HG03520 (cell line): ENCODE measurements around the gene NPR1.
"Not testable (repeated sequence)": the region's sequence is repeated elsewhere in the genome, so short reads cannot be mapped to it uniquely, and the experiment has no call there.

ENCODE experiments used
- ATAC-seq: cut with Tn5 transposase; IDR thresholded peaks from one replicate; pipeline ENCODE4 v1.9.1; 2021; ENCODE audit warnings: mild to moderate bottlenecking, moderate library complexity; ENCODE audit not compliant: unreplicated experiment

NPR1 gene

GRCh38 chr1:153679337-153680119 lies 1.0 kb downstream of the NPR1 start:
- no peak for ATAC-seq

- no peak for ATAC-seq
These were observed 1.6 kb downstream of the NPR1 start for GRCh38 chr1:153680120-153680403.

GRCh38 chr1:153682730-153683129 lies 4.2 kb downstream of the NPR1 start:
- ATAC-seq, result no peak

GRCh38 chr1:153683854-153684253 lies 5.4 kb downstream of the NPR1 start:
- ATAC-seq, result no peak

GRCh38 chr1:153684892-153685291 lies 6.4 kb downstream of the NPR1 start:
- no peak for ATAC-seq

GRCh38 chr1:153685544-153686340 lies 7.3 kb downstream of the NPR1 start:
- ATAC-seq, result no peak

- no peak for ATAC-seq
These were observed 9.0 kb downstream of the NPR1 start for GRCh38 chr1:153687346-153688125.

GRCh38 chr1:153688276-153688675 lies 9.8 kb downstream of the NPR1 start:
- no peak for ATAC-seq

GRCh38 chr1:153688736-153689328 lies 10.3 kb downstream of the NPR1 start:
- ATAC-seq, result no peak

GRCh38 chr1:153693466-153693865 lies 15.0 kb downstream of the NPR1 start:
- no peak for ATAC-seq

- no peak for ATAC-seq
These were observed 18.3 kb downstream of the NPR1 start for GRCh38 chr1:153696741-153697140.

- no peak for ATAC-seq
These were observed 18.9 kb downstream of the NPR1 start for GRCh38 chr1:153697191-153698019.

GRCh38 chr1:153698020-153698922 lies 19.8 kb downstream of the NPR1 start:
- ATAC-seq, result no peak

GRCh38 chr1:153698923-153699714 lies 20.6 kb downstream of the NPR1 start:
- ATAC-seq, result no peak

- ATAC-seq, result no peak
These were observed 21.3 kb downstream of the NPR1 start for GRCh38 chr1:153699768-153700167.

GRCh38 chr1:153705484-153705883 lies 27.0 kb downstream of the NPR1 start:
- ATAC-seq, result no peak

GRCh38 chr1:153711026-153711425 lies 32.5 kb downstream of the NPR1 start:
- no peak for ATAC-seq

- not testable (repeated sequence) for ATAC-seq
These were observed 37.7 kb downstream of the NPR1 start for GRCh38 chr1:153716211-153716610.

GRCh38 chr1:153717330-153717729 lies 38.8 kb downstream of the NPR1 start:
- ATAC-seq, result no peak
